Uterus (tissue), 2 donors: ENCODE measurements around the gene LRRC4C.

Experiments used
- CTCF ChIP-seq, 4 experiments: fragments of 200-600 bp in 2 of 4; fragments of 450-650 bp in 2 of 4; sonication (generic) in 2 of 4; IDR thresholded peaks; one replicate each; pipeline ENCODE4 v1.5.1; 2016 to 2019; ENCODE audit warnings: antibody characterized with exemption in 4 of 4, mild to moderate bottlenecking in 2 of 4, moderate library complexity in 1 of 4
- POLR2A ChIP-seq, 2 donors: fragments of 450-650 bp; IDR thresholded peaks; one replicate each; pipeline ENCODE4 v1.6.1; 2016; ENCODE audit warnings: antibody characterized with exemption in 2 of 2, mild to moderate bottlenecking in 1 of 2, moderate library complexity in 1 of 2

- TF ChIP-seq CTCF (IDR thresholded peaks at IDR 0.05) (no peak), POLR2A (IDR thresholded peaks at IDR 0.05) (no peak)
These were observed 1105.3 kb downstream of the LRRC4C start for GRCh38 chr11:40354121-40354520.
